Sciatic nerve (tissue), 2 donors: Measurements from ENCODE around the gene LENEP. TPM values are rescaled to one million over a fixed set of nuclear protein-coding genes. Genes with fewer than 3 reads are reported as not detected.

ENCODE experiments used
- ATAC-seq: fragments of 200-7000 bp; cut with Tn5 transposase; one replicate; pipeline ENCODE4 v1.9.1; 2020; ENCODE audit warnings: mild to moderate bottlenecking, moderate library complexity
- DNase-seq: peaks from one replicate; pipeline ENCODE4 v3.0.0-alpha.2; 2020; ENCODE audit warnings: low spot score
- intact Hi-C: fragments of 100-400 bp; cut with DNase I; formaldehyde crosslinking; loops from one replicate; pipeline ENCODE4 v1.14.2; 2022
- total RNA-seq: library from RNA; stranded (reverse); fragmentation: NEBNext Ultra II Directional; extraction: Animal tissue kit (Norgen Biotek cat#: 25700); gene quantifications from one replicate; pipeline ENCODE4 v1.2.1, GENCODE V29; 2021
- donor health status: DM: no; HTN: no; CAD: no.
- donor health status: DM: no; HTN: no; CAD: no.

Gene LENEP
- not detected for total RNA-seq

GRCh38 chr1:154993572-154994268 lies at the start of gene LENEP:
Gene LENEP, plus strand, starts transcription at chr1:154993586. Its CDS starts 22 bp downstream, at chr1:154993608.
- DNase-seq = no peak

DNA sequence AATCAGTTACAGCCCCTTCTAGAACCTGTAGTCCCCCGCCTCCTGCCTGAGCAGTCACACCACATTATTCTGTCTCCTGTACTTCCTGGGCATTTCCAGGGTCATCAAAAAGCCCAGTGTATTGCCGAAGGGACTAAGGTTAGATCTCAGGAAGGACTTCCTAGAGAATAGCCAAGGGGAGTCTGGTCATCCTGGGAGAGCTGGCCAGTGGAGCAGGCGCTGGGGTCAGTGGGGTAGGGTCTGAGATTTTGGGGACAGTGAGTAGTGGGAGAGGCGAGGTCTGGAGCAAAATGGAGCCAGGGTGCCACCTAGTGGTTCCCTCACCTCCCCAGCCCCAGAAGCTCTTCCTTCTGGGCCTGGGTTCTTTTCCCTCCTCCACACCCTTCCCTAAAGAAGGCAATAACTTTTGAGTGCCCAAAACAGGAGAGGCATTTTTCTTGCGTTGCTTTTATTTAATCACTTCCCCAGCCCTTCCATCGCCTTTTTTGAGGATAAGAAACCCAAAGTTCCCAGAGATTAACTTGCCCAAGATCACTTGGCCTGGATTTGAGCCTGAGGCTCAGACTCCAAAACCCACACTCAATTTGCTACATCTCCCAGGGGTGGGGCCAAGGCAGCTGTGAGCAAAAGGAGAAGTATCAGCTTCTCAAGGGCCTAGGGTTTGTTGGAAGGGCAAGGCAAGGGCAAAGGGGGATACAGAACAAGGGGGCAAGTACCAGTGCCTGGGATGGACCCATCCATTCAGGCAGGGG lies 49.6 kb upstream of the LENEP start:
- ATAC-seq = peak; percentile 58
- intact Hi-C loops = no loop called here
- DNase-seq = no peak

More at GRCh38 chr1:154993572-154994268, at the start of gene LENEP:
- ATAC-seq = no peak
- intact Hi-C loops = loop anchor here (2.0 kb wide), 1 partner anchor 31 kb away; no protein-coding TSS in a partner anchor

GRCh38 chr1:154944401-154945159 lies 48.8 kb upstream of the LENEP start:
- intact Hi-C loops = no loop called here
- DNase-seq (no peak), ATAC-seq (no peak)

DNA sequence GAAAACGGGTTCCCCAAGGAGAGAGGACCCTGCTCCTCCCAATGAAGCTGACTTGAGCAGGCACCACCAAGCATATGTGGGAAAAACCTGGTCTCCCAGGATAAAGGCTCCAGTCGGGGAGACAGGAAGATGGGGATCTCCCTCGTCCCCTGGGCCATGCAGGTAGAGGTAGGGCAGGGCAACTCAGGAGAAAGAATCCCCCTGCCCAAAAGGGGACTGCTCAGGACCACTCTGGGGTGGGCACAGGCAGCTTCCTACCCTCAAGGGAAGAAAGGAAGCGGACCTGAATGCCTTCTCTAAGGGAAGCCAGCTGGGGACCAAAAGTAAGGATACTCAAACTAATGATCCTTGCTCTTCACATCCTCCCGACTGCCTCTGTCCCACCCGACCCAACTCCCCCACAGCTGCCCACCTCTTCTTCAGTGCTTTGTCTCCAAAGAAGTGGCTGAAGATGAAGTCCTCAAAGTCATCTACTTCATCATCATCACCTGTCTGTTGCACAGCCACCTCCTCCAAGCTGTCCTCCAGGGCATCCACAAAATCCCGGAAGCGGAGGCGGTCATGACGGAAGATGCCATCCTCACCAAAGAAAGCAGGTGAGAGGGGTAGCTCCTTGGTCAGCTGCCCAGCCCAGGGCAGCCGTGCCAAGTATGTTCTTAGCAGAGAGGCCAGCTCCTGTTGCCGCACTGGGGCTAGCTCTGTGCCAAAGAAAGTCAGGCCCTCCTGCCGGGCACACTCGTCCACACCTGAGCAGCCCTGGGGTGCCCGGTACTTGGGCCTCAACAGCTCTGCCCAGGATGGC lies 48.0 kb upstream of the LENEP start:
- intact Hi-C loops = no loop called here
- DNase-seq (no peak), ATAC-seq (no peak)

DNA sequence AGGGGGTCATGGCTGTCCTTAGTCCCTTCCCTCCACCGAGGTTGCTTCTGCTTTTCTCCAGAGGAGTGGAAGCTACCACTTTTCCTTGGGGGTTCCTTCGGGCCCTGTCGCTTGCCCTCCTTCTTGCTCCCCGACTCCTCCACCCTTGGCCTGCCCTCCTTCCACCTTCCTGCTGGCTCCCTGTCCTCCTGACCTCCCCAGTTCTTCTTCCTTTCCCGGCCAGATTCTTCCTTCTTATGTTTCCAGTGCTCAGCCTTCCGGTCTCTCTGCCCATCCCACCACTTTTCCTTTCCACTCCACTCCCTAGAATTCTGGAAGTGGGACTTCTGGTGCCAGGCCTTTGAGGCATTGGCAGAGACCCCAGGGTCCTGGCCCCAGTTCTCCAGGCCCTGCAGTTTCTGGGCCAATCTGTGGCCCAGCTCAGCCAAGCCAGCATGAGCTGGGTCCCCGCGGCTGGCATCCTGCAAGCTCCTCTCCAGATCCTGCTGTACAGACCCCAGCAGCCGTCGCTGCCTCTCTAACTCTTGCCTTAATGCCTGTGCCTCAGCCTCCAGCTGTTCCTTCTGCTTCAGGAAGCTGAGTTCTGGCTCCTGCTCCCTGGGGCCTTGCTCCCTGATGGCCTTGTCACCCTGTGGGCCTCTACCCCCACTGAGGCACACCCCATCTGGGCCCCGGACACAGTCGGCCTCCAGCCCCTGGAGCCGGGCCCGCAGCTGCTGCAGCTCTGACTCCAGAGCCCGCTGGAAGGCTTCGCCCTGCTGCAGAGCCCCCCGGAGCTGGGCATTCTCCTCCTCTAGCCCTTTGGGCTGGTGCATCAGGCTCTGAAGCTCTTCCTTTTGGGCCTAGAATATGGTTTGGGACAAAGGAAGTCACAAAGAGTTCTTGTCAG lies 47.2 kb upstream of the LENEP start:
- intact Hi-C loops = no loop called here
- DNase-seq (no peak), ATAC-seq (no peak)

DNA sequence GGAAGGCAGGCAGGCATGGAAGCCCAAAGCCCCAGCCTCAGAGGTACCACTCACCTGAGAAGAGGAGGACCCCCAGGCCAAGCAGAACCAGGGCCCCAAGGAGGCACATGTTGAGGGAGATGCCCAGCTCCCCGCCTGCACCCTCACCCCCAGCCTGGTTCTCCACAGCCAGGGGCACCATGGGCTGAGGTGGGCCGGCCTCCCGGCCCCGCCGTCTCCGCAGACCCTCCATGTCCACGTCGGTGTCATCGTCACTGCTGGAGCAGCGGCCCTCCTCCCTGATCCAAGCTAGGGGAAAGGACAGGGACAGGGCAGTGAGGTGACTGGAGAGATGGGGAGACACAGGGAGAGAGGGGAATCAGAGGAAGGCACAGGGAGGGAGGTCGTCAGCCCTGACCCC lies 45.3 kb upstream of the LENEP start:
- intact Hi-C loops = no loop called here
- no peak for DNase-seq
- no peak for ATAC-seq

DNA sequence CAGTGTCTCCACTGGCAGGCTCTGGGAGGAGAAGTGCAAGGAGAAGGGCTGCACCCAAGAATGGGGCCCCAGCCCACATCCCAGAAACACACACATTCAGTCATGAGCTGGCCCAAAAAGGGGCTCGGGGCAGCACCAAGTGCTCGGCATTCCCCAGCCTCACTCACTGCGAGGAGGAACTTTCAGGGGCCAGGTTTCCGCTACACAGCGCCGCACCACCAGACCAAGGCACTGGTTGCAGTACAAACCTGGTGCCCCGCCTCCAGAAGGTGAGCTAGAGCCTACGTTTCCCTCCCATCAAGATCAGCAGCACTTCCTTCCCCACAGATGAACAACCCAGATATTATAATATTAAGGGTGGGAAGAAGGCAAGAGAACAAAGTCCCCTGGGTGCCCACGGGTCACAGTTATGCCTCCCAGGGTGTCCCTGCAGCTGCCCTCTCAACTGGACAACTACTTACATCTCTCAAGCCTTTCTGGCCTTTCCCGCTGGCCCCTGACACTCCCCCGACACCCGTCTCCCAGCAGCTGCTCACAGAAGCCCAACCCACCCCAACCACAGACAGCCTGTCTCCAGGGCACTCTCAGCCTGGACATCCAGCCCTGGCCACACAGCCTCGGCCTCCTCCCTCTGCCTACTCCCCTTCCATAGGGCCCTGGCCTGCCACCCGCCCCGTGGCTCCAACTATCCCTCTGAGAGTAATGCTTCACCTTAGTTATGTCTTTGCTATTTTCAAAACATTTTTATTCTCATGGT lies 41.3 kb upstream of the LENEP start:
- intact Hi-C loops = loop anchor here (10.0 kb wide), 1 partner anchor 103 kb away; the partner anchor contains the start of gene ADAM15
- no peak for ATAC-seq
- DNase-seq = no peak

- no peak for DNase-seq
- ATAC-seq = no peak
- intact Hi-C loops = loop anchor here (10.0 kb wide), 1 partner anchor 102 kb away; the partner anchor contains the start of gene ADAM15
Observed at GRCh38 chr1:154952664-154953063, 40.7 kb upstream of the LENEP start.

DNA sequence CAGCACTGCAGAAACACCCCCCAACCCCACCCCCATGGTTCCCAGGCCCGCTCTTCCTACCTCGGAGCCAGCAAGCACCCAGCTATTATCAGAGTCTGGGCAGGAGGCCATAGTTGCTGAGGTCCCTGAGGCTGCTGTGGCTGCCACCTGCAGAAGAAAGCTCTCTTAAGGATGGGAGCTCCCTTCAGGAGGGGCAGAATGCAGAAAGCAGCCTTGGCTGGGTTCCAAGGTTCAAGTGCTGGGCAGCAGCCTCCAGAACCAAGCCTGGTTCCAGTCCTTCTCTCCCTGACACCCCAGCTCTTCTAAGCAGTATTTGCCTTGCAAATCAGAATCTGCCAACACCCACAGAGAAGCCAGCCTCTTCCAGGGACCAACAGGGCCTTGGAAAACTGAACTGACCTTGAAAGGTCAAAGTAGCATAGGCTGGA lies 39.8 kb upstream of the LENEP start:
- DNase-seq (no peak), ATAC-seq (no peak)
- intact Hi-C loops = loop anchor here (10.0 kb wide), 1 partner anchor 101 kb away; the partner anchor contains the start of gene ADAM15

GRCh38 chr1:154954541-154954940 lies 38.8 kb upstream of the LENEP start:
- ATAC-seq = no peak
- intact Hi-C loops = loop anchor here (10.0 kb wide), 1 partner anchor 100 kb away; the partner anchor contains the start of gene ADAM15
- no peak for DNase-seq

DNA sequence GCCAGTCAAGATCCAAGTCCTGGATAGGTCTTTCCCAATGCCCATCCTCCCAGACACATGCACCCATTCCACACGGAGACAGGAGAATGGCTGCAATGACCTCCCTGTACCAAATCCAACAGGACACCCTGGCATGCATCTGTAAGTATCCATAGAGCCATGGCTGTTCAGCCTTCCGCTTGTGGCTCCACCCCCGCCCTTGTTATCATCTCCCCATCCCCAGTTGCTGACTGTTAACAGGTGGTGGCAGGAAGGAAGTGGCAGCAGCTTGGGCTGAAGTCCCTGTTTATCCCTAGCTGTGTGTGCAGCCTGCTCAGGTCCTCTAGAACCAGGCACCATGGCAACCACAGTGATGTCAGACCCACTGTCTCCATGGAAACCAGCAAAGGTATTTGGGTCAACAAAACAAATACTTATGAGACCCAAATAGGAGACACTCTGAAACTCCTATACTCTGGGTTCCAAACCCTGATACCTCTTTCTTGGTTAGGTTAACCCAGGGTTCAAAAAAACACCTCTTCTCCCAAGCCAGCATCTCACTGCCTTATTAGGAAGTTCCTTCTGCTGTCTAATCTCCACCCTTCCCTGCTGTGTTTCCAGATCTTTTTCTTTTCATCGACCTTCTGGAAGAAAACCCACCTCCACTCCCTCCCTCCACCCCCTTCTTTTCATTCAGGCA lies 38.2 kb upstream of the LENEP start:
- DNase-seq (no peak), ATAC-seq (peak; percentile 11)
- intact Hi-C loops = loop anchor here (10.0 kb wide), 1 partner anchor 100 kb away; the partner anchor contains the start of gene ADAM15

DNA sequence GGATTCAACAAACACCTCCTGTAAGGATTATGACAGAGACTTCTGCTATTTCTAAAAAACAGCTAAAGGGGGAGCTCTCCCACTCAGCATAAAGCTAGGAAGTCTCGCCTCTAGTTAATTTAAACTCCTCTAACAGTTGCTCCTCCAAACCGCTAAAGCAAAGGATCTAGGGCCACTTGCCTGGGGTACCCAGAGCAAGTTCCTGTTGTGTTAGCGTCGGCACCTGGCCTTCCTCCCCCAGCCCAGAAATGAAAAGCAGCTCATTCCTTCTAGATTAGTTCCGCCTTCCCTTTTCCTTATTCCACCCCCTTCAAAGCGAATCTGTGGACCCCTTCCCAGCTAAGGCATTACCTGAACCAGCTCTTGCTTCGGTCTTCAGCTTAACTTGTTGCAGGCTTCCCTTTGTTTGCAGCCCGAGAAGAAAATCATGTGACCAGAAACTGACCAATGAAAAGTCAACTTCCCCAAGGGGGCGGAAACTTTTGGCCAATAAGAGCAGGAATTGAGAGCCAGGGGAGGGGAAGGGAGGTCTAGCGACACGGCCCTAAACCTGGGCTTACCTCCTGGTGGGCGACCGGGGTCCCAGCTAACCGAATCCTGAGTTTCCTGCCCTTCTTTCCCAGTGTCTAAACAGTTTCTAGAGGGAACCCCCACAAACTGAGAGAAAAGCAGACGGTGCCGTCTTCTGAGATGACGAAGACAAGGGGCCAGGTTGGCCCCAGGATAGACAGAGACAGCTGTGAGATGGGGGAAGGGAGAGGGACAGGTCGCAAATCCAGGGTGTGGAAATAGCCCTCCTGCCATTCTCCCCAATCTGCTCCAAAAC lies 37.5 kb upstream of the LENEP start, which contains the start of gene PBXIP1:
PBXIP1 (minus strand) TSS at position 382 of the 826 bp plus-strand sequence. CDS start 2,378 bp downstream, outside the sequence.
- DNase-seq (peak; percentile 84), ATAC-seq (peak; percentile 88)
- intact Hi-C loops = loop anchor here (10.0 kb wide), 1 partner anchor 99 kb away; the partner anchor contains the start of gene ADAM15

GRCh38 chr1:154956544-154956941 lies 36.8 kb upstream of the LENEP start:
- intact Hi-C loops = loop anchor here (10.0 kb wide), 1 partner anchor 98 kb away; the partner anchor contains the start of gene ADAM15
- peak; percentile 53 for ATAC-seq

DNA sequence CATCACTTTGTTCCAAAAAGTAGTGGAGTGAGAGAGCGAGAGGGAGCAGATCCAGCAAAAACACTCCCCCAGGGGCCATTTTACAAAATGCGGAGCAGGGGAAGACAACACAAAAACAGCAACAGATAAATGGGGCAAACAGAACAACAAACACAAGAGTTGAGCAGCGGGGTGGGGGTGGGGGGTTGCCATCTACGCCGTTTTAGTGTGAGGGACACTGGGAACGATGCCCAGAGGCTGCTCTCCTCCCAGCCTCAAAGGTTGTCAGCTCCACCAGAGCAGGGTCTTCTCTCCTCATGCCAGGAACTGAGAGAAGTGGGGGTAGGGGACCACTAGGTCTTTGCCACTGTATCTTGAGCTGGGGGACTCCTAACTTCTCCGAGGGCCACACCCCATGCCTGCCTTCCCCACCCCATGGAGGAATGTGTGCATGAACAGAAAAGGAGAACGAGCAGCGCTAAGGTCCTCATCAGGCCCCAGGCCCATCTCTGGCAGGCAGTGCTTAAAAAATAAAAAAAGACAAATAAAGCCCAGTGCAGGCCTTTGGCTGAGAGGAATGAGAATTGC lies 36.2 kb upstream of the LENEP start:
- no peak for DNase-seq
- intact Hi-C loops = loop anchor here (10.0 kb wide), 1 partner anchor 98 kb away; the partner anchor contains the start of gene ADAM15
- no peak for ATAC-seq

More at GRCh38 chr1:154956544-154956941, 36.8 kb upstream of the LENEP start:
- no peak for DNase-seq

DNA sequence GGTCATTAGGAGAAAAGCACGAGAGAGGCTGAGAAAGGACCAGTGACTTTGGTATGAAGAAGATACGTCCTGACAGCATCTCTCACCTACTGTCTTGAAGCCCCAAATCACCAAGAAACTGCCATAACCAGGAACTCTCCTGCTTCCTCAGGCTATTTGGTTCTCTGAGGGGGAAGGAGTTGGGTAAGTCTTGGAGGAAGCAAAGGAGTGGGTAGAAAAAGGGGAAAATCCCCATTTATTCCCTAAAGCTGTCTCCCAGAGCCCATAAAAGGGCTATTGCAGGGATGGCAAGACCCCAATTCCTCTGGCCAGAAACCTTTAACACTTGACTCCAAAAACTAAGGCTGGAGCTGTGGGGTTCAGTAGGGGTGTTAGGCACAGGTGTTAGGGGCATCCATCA lies 35.4 kb upstream of the LENEP start:
- ATAC-seq = no peak
- no peak for DNase-seq
- intact Hi-C loops = loop anchor here (10.0 kb wide), 1 partner anchor 97 kb away; the partner anchor contains the start of gene ADAM15
